T-helper 1 cell (primary cell): Measurements from ENCODE around the gene ANKRD44.
A peak's percentile ranks its signal among the peaks of the same experiment; 100 is the strongest.

ENCODE experiments used
- DNase-seq, 5 donors: peaks; one replicate each; pipeline ENCODE4 v3.0.0-alpha.2; 2012 to 2020

The ANKRD44 gene

GRCh38 chr2:197204519-197205250 lies 105.9 kb downstream of the ANKRD44 start:
- no peak for DNase-seq

DNA sequence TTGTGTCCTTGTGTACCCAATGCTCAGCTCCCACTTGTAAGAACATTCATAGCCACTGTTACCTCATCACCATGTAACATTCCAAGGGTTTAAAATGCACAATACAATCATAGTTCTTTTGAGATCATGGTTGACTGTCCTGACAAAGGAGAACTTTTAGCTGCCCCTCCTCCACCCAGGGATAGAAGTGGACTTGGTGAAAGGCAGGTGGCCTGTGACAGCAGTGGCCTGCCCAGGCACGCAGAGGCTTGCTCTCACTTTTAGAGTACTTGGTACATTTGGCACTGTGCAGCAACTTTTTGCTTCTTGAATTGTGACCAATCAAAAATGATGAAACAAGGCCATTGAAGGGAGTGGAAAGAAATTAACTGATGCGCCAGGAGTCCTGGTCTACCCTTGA lies 108.7 kb downstream of the ANKRD44 start:
- DNase-seq = no peak

- no peak for DNase-seq
Observed at GRCh38 chr2:197200762-197201058, 109.9 kb downstream of the ANKRD44 start.

GRCh38 chr2:197200051-197200761 lies 110.4 kb downstream of the ANKRD44 start:
- DNase-seq = no peak

DNA sequence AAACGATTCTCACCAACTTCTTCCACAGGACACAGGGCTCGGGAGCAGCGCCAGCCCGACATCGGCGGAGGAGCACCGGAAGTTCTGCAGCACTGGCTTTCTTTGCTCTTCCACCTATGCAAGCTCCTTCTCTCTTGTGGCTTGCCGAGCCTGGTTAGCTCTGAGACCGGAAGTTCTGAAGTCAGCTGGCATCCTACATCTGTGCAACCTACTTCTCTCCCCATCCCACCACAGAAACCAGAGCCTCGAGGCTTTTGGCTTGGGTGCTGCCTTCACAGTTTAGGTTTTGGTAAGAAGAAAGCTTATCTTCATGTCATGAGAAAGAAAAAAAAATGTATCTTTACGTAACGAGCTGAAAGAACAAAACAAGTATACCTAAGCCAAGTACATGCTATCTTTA lies 111.7 kb downstream of the ANKRD44 start:
- peak; percentile 69 to 98 (median 84) for DNase-seq

GRCh38 chr2:197197895-197198311 lies 112.7 kb downstream of the ANKRD44 start:
- DNase-seq = peak in 1 of 5 donors; percentile 15

GRCh38 chr2:197196541-197197180 lies 113.9 kb downstream of the ANKRD44 start:
- DNase-seq = peak in 1 of 5 donors; percentile 32

- no peak for DNase-seq
Observed at GRCh38 chr2:197195518-197195917, 115.1 kb downstream of the ANKRD44 start.

DNA sequence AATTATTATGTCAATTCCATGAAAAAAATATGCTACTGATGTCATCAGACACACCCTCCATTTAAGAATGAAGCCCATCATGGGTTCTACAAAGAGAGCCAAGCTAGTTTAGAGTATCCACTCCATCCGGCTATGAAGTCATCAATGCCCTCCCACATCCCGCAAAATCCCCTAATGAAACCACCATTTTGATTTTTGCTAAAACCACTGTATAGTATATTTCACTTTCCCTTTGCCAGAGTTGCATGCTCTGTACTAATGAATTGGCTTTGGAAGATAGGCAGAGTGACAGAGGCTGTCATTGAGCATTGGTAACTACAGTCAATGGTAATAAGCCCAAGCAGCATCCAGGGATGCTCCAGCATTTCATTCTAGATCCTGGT lies 118.6 kb downstream of the ANKRD44 start:
- DNase-seq = peak in 4 of 5 donors; percentile 39 to 84 (median 53)

GRCh38 chr2:197191177-197191939 lies 119.2 kb downstream of the ANKRD44 start:
- DNase-seq = peak in 1 of 5 donors; percentile 65

DNA sequence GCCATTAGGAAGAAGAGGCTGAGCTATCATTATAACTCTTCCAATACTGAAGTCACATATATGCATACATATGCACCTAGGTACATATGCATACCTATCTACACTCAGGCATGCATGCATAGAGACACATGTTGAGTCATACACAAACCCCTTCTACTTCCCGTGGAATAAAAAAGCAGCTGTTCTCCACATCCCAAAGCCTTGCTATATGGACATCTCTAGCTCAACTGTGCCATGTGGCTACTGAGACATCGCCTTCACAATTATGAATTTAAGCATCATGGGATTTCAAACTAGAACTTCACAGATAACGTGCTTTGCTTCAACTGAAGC lies 120.5 kb downstream of the ANKRD44 start:
- no peak for DNase-seq

DNA sequence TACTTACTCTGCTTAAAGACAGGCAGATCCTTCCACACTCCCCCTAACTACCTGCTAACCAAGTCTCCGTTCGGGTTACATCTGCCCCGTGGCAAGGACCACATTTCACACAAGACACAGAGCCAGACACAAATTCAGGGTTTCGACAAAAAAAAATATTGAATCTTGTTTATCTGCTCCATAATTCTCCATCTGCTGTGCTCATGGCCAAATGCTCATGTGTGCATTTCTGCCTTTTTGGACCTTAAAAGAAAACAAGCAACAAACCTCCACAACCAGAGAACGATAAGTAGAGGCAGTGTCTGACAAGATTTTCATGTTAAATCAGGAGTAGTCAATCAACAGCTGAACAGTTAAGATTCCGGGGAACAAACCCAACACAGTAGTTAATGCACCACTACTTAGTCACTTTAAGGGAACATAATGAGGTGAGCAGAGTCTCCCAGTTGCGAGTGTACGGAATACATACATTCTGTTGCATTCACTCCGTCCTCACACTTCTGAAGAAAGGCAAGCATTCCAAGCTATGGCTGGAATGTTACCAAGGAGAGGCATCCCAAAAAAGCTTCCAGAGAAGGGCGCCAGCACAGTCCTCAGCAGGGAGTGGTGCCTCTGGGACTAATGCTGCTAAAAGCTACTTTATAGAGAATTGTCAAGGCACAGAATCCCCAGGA lies 121.0 kb downstream of the ANKRD44 start:
- DNase-seq = no peak

- DNase-seq = no peak
Observed at GRCh38 chr2:197185676-197186075, 124.9 kb downstream of the ANKRD44 start.

GRCh38 chr2:197184959-197185586 lies 125.5 kb downstream of the ANKRD44 start:
- no peak for DNase-seq

GRCh38 chr2:197183355-197183754 lies 127.2 kb downstream of the ANKRD44 start:
- no peak for DNase-seq

- no peak for DNase-seq
Observed at GRCh38 chr2:197182668-197183067, 127.9 kb downstream of the ANKRD44 start.

DNA sequence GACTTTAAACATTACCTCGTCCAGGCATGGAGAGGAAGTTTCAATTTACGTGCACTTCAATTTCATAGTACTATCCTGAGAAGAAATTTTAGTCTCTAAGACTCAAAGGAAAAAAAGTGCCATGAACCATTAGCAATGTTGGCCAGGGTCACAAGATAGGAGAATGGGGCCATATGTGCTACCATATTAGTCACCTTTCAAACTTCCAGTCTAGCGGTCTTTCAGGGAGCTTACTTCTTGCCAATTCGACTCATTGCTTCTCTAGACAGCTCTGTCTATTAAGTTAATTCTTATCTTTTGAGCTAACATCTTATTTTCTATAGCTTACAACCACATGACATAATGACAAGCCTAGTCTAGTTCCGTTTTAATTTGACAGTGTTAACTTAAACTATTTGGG lies 129.1 kb downstream of the ANKRD44 start:
- DNase-seq = no peak

DNA sequence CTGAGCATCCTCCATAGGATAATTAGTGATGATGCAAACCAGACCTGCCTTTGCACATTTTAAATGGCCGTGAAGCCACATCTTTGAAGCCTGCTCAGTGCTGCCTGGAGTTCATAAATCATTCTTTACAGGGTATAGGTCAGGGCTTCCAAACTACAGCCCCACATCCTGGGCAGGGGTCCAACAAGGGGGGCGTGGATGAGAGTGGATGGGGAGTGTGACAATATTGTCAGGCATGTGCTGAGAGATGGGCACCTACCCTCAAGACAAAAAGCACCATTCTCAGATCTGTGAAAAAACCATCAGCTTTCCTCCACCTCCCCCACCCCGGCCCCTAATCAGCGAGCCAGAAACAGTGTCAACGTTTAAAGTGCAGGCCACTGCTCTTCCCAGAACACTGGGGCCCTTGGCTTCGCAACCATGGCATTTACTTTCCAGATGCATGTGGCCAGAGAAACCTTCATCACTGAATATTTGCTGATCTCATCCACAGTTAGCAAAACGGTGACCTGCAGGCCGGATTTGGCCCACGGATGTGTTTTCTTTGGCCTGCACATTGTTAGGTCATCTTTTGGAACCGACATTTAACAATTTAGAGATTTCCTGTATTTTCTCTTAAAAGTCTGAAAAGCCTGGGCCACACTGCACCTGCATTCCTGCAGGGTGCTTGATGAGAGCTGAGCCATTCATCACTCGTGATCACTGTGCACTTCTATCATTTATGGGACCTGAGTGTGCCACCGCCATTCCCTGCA lies 130.7 kb downstream of the ANKRD44 start:
- DNase-seq = no peak

GRCh38 chr2:197176522-197176921 lies 134.1 kb downstream of the ANKRD44 start:
- no peak for DNase-seq

GRCh38 chr2:197174539-197175094 lies 136.0 kb downstream of the ANKRD44 start:
- DNase-seq = no peak

- DNase-seq = no peak
Observed at GRCh38 chr2:197171582-197171981, 139.0 kb downstream of the ANKRD44 start.
